D721Med (cell line): Measurements from ENCODE around the gene PCDHB14.
"Not testable (repeated sequence)": the region's sequence is repeated elsewhere in the genome, so short reads cannot be mapped to it uniquely, and the experiment has no call there.

Experiments
- DNase-seq: peaks from one replicate; pipeline ENCODE4 v3.0.0; 2011; ENCODE audit warnings: low spot score; ENCODE audit not compliant: insufficient read length
- FAIRE-seq: peaks from 2 replicates; lab custom pipeline; 2011; peaks lifted over from hg19 to GRCh38; lab: Jason Lieb, UNC
- TF ChIP-seq, protein P1 (sequence below): IDR thresholded peaks from 2 replicates; pipeline ENCODE4 v1.5.1; 2012; ENCODE audit warnings: mild to moderate bottlenecking, control low read depth; ENCODE audit not compliant: insufficient read depth; ENCODE audit errors: missing control alignments

The PCDHB14 gene

DNA sequence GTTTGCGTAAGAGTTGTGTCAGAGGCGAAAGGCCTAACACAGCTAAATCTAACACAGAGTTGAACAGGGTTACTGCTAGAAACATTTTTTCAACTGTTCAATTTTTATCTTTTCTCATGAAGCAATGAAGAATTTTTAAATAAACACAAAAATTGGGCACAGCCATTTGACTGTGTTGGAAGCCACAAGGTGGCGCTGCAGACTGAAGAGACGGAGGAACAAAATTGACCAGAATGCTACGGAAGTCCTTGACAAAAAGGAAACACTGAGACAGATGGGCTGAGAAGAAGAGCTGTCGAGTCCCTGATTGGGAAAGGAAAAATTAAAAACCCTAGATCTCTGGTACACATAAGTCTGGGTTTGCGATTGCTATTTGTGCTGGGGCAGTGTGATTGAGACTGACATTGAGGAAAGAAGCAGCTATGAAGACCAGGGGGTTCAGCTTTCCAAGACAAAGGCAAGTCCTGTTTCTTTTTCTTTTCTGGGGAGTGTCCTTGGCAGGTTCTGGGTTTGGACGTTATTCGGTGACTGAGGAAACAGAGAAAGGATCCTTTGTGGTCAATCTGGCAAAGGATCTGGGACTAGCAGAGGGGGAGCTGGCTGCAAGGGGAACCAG lies 36.1 kb upstream of the PCDHB14 start, which contains the start of gene PCDHB9:
Gene PCDHB9 (plus strand): TSS at position 265 of the 616 bp plus-strand sequence. CDS start 158 bp downstream, at position 423.
- peak; percentile 60 for DNase-seq
- peak; percentile 46 for FAIRE-seq
- TF ChIP-seq, protein P1, sequence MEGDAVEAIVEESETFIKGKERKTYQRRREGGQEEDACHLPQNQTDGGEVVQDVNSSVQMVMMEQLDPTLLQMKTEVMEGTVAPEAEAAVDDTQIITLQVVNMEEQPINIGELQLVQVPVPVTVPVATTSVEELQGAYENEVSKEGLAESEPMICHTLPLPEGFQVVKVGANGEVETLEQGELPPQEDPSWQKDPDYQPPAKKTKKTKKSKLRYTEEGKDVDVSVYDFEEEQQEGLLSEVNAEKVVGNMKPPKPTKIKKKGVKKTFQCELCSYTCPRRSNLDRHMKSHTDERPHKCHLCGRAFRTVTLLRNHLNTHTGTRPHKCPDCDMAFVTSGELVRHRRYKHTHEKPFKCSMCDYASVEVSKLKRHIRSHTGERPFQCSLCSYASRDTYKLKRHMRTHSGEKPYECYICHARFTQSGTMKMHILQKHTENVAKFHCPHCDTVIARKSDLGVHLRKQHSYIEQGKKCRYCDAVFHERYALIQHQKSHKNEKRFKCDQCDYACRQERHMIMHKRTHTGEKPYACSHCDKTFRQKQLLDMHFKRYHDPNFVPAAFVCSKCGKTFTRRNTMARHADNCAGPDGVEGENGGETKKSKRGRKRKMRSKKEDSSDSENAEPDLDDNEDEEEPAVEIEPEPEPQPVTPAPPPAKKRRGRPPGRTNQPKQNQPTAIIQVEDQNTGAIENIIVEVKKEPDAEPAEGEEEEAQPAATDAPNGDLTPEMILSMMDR: peak; percentile 23

DNA sequence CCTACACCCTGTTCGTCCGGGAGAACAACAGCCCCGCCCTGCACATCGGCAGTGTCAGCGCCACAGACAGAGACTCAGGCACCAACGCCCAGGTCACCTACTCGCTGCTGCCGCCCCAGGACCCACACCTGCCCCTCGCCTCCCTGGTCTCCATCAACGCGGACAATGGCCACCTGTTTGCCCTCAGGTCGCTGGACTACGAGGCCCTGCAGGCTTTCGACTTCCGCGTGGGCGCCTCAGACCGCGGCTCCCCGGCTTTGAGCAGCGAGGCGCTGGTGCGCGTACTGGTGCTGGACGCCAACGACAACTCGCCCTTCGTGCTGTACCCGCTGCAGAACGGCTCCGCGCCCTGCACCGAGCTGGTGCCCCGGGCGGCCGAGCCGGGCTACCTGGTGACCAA lies 34.5 kb upstream of the PCDHB14 start:
- FAIRE-seq, DNase-seq: not testable (repeated sequence)

DNA sequence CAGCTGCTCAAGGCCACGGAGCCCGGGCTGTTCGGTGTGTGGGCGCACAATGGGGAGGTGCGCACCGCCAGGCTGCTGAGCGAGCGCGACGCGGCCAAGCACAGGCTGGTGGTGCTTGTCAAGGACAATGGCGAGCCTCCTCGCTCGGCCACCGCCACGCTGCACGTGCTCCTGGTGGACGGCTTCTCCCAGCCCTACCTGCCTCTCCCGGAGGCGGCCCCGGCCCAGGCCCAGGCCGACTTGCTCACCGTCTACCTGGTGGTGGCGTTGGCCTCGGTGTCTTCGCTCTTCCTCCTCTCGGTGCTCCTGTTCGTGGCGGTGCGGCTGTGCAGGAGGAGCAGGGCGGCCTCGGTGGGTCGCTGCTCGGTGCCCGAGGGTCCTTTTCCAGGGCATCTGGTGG lies 34.0 kb upstream of the PCDHB14 start:
- DNase-seq, FAIRE-seq: not testable (repeated sequence)

DNA sequence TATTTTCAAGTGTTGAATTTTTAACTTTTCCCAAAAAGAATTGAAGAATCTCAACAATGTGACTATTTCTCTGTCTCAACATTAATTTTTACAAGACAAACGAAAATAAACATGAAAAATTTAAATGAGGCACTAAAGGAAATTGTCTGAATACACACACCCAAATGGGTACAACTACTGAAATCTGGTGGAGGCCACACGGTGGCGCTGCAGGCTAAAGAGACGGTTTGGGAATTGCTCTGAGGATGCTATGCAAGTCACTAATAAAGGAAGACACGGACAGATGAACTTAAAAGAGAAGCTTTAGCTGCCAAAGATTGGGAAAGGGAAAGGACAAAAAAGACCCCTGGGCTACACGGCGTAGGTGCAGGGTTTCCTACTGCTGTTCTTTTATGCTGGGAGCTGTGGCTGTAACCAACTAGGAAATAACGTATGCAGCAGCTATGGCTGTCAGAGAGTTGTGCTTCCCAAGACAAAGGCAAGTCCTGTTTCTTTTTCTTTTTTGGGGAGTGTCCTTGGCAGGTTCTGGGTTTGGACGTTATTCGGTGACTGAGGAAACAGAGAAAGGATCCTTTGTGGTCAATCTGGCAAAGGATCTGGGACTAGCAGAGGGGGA lies 30.9 kb upstream of the PCDHB14 start, which contains the start of gene PCDHB10:
Gene PCDHB10 (plus strand): TSS at position 244 of the 616 bp plus-strand sequence. CDS start 200 bp downstream, at position 444.
- DNase-seq (peak; percentile 66), FAIRE-seq (peak; percentile 75)
- TF ChIP-seq, protein P1: peak; percentile 16

DNA sequence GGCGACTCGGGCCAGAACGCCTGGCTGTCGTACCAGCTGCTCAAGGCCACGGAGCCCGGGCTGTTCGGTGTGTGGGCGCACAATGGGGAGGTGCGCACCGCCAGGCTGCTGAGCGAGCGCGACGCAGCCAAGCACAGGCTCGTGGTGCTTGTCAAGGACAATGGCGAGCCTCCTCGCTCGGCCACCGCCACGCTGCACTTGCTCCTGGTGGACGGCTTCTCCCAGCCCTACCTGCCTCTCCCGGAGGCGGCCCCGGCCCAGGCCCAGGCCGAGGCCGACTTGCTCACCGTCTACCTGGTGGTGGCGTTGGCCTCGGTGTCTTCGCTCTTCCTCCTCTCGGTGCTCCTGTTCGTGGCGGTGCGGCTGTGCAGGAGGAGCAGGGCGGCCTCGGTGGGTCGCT lies 28.8 kb upstream of the PCDHB14 start:
- not testable (repeated sequence) for DNase-seq, FAIRE-seq

DNA sequence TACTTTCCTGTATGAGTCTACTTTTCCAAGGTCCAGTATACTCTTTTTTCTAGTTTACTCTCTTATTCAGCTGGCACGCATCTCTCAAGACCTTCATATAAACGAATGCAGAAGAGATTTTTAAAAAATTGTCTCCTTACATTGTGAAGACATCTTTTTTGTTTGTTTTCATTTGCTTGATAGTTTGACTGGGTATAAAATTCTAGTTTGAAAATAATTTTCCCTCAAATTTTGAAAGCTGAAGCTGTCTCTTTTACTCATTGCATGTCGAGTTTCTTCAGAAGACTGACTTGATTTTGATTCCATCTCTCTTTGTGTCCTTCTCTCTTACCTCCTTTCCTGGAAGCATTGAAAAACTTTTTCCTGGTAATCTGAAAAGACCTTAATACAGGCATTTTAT lies 26.8 kb upstream of the PCDHB14 start:
- TF ChIP-seq, protein P1: no peak
- no peak for DNase-seq
- no peak for FAIRE-seq

DNA sequence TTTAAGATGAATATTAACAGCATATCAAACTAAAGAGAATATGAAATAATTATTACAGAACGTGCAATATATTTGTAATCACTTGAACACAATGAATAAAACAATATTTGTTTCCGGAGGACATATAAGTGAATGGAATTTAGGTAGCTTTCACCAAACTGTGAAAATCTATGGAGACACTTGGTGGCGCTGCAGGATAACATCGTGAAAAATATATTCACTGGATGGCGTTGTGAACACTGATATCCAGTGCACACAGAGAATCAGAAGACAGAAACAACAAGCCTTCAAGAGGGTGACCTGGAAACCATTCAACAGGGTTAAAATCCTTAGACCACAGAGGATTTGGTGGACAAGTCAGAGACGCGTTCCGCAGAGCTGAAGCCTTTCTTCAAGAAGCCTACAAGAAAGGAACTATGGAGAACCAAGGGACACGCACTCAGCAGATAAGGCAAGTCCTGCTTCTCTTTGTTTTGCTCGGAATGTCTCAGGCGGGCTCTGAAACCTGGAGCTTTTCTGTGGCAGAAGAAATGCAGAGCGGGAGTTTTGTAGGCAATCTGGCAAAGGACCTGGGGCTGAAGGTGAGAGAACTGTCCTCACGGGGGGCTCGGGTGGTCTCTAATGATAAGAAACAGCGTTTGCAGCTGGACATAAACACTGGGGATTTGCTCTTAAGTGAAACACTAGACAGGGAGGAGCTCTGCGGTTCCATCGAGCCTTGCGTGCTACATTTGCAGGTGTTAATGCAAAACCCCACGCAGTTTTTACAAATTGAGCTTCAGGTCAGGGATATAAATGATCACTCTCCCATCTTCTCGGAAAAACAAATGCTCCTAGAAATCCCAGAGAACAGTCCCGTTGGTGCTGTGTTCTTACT lies 23.5 kb upstream of the PCDHB14 start, which contains the start of gene PCDHB11:
Gene PCDHB11 (plus strand): TSS at position 269 of the 877 bp plus-strand sequence. CDS start 148 bp downstream, at position 417.
- DNase-seq: no peak
- TF ChIP-seq, protein P1: peak; percentile 21
- peak; percentile 95 for FAIRE-seq

DNA sequence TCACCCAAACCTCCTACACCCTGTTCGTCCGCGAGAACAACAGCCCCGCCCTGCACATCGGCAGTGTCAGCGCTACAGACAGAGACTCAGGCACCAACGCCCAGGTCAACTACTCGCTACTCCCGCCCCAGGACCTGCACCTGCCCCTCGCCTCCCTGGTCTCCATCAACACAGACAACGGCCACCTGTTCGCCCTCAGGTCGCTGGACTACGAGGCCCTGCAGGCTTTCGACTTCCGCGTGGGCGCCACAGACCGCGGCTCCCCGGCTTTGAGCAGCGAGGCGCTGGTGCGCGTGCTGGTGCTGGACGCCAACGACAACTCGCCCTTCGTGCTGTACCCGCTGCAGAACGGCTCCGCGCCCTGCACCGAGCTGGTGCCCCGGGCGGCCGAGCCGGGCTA lies 22.0 kb upstream of the PCDHB14 start:
- FAIRE-seq, DNase-seq: not testable (repeated sequence)

DNA sequence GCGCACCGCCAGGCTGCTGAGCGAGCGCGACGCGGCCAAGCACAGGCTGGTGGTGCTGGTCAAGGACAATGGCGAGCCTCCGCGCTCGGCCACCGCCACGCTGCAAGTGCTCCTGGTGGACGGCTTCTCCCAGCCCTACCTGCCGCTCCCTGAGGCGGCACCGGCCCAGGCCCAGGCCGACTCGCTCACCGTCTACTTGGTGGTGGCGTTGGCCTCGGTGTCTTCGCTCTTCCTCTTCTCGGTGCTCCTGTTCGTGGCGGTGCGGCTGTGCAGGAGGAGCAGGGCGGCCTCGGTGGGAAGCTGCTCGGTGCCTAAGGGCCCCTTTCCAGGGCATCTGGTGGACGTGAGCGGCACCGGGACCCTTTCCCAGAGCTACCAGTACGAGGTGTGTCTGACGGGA lies 21.5 kb upstream of the PCDHB14 start:
- DNase-seq, FAIRE-seq: not testable (repeated sequence)
